ENCODE measurements around the gene HES1.

The HES1 gene

GRCh38 chr3:194103505-194103904 is 32.4 kb upstream of the HES1 start:
- DNase-seq, result no peak

GRCh38 chr3:194103983-194104751 is 31.8 kb upstream of the HES1 start:
- no peak for DNase-seq

GRCh38 chr3:194105292-194105691 is 30.7 kb upstream of the HES1 start:
- DNase-seq, result no peak

DNA sequence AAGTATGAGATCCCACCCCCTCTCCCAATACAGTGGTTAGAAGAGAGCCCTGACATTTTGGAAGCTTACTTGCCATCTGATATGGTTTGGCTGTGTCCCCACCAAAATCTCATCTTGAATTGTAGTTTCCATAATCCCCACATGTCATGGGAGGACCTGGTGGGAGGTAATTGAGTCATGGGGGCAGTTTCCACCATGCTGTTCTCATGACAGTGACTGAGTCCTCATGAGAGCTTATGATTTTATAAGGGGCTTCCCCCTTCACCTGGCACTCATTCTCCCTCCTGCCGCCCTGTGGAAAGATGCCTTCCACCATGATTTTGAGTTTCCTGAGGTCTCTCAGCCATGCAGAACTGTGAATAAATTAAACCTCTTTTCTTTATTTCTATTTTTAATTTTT is 28.8 kb upstream of the HES1 start:
- no peak for DNase-seq

DNA sequence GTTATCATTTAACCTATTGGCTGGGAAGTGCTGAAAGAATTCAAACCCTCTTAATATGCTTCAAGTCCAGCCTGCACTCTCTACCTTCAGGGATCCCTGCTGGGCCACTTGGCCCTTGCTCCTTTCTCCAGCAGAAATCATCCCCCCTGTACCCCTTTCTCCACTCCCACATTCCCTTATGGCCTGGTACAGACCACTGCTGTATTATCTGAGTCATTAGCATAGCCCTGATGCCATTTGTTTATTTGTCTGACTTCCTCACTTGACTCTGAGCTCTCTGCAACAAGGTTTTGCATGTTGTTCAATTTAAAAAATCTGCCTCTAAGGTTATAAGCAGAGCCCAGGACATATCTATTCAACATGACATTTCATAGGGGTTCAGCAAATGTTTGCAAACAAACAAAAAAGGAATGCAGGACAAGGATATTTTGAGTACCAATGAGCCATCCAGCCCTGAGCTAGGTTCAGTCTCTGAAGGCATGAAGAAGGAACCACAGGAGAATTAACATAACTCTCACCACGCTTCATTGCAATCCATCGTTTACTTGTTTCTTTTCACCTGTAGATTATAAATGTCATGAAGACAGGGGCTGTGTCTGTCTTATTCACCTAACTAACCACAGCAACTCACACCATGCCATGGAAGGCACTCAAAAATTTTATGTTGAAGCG is 26.6 kb upstream of the HES1 start:
- DNase-seq, result no peak

- DNase-seq, result no peak
Measured at GRCh38 chr3:194110483-194110882, 25.5 kb upstream of the HES1 start.

GRCh38 chr3:194111336-194111735 is 24.6 kb upstream of the HES1 start:
- no peak for DNase-seq

DNA sequence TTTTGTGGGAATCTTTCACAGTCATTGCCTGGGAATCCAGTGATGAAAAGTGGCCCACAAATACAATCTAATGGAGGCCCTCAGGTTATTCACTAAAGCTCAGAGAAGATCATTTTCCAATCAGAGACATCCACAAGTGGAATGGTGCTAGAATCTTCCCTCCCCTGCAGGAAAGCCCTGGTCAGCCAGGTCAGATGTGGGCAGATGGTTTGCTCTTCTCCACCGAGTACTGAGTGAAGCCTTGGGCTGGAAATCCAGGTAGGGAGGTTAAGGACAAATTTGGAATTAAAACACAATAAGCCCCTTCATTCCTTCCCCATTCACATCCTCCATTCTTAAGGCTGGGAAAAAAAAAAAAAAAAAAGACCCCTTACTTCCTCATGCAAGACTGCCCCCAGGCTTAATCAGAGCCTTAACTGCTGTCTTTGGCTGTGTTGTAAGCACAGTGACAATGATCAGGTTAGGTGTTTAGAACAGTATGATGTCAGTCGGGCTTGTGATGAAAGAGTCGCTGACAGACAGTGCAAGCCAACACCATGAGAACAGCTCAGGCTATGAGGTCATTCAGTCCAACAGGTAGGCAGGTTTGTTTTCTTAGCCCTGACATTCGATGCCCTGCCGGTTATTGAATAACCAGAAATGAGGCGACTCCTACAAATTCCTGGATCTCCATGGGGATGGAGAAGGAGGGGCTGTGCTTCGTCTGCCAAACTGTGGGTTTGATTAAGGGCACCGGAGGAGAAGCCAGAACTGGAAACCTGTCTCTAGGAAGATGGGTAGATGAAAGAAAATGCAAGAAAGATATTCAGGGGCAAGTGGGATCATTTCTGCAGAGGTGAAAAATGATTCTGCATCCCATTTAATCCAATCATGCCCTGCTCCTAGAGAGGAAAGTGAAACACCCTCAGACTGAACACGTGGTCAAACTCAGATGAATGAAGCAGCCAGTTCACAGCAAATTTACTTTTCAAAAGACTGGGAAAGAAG is 23.5 kb upstream of the HES1 start:
- DNase-seq, result no peak

GRCh38 chr3:194114123-194114522 is 21.8 kb upstream of the HES1 start:
- no peak for DNase-seq

GRCh38 chr3:194117104-194117845 is 18.7 kb upstream of the HES1 start:
- DNase-seq, result no peak

GRCh38 chr3:194118920-194119319 is 17.0 kb upstream of the HES1 start:
- DNase-seq, result no peak

DNA sequence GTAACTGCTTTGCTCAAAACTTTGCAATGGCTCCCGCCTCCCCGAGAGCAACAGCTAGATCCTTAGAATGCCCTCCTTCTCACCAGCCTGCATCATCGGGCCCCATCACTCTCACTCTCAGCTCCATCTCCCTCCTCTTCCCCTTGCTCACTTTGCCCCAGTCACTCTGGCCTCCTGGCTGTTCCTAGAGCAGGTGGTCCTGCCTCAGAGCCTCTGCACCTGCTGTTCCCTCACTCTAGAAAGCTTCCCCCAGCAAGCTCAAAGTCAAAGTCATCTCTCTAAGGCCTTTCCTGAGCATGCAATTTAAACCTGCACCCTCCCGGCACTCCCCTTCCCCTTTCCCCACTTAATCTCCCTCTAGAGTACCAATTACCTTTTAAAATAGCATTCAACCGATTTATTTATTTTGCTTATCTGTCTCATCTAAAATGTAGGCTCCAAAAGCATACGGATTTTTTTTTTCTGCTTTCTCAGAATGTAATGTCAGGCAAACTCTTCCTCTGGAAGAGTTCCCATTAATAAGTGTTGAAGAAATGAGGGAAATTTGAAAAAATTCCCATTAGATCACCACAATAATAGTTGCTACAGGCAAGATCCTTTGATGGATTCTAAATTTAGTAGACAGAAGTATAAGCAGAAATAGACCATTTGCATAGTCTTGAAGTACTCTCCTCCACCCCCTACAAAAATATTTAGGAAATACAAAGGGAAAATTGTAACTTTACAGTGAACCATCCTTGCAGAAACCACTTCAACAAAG is 15.9 kb upstream of the HES1 start:
- DNase-seq, result no peak

DNA sequence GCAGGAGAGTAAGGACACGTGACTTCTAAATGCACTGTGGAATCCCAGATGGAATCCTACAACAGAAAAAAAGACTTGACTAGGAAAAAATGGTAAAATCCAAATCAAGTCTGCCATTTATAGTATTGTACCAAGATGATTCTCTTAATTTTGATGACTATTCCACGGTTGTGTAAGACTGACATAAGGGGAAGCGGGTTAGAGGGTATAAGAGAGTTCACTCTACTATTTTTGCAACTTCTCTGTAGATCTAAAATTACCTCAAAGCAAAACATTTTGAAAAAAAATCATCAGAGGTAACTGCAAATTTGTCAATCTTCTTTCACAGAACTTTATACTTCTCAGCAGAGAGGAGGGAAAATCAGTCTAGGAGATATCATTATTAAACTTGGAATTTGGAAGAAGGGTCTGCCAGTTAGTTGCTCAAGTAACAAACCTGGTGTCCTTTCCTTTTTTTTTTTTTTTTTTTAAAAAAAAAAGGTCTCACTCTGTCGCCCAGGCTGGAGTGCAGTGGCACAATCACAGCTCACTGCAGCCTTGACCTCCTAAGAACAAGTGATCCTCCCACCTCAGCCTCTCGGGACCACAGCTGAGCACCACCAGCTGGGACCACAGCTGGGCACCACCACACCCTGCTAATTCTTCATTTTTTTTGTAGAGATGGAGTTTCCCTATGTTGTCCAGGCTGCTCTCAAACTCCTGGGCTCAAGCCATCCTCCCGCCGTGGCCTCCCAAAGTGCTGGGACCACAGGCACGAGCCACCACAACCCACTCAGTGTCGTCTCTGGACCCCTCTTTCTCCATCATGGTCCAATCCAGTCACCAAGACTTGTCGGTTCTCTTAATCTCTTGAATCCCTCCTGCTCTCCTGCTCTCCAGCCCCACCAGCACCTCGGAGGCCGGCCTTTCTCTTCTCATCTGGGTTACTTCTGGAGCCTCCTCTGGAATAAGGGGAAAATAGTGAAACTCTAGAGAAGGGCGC is 14.9 kb upstream of the HES1 start:
- no peak for DNase-seq

DNA sequence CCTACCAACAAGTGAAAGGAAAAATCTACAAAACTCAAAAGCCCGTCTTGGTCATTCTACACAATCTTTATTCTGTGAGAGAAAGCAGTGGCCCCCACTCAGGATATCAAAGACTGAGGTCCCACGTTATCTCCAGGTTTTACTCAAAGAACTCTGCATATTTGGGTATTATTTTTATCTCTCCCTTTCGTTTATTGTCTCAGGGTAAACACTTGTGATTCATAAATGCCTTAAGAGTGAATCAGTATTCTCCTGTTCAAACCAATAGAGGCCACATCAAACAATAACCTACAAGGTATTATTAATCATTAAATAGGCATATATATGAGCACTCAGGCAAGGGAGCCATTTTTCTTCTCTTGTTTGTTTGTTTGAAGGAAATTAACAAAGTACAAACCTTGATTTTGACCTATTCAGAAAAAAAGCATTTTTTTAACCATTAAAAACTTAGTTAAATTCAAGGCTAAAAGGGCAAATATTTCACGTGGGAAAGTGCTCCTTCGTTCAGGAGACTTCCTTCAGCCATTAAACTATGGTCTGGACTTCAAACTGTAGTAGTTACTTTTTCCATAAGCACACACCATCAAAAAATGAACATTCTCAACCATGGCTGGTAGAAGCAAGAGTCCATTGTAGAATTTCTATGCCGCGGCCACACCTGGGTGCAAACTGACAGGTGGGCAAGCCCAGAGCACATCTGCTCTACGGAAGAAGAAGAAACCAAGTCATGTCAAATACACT is 13.9 kb upstream of the HES1 start:
- no peak for DNase-seq

DNA sequence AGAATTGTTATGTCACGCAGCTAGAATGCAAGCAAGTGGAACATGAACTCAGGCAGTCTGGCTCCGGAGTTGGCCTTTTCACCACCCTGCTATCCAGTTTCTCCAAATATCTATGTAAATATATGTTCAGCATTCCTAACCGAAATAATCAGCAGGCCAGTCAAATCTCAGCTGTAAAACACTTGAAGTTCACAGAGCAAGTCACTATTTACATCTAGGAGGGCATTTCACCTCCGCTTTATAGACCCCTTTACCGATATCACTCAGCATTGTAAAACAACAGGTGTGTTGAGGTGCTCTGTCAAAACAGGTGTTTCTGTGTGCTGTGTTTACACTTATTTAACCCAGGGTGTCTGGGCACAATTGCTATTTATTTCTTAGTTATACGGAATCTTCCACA is 12.2 kb upstream of the HES1 start:
- no peak for DNase-seq

DNA sequence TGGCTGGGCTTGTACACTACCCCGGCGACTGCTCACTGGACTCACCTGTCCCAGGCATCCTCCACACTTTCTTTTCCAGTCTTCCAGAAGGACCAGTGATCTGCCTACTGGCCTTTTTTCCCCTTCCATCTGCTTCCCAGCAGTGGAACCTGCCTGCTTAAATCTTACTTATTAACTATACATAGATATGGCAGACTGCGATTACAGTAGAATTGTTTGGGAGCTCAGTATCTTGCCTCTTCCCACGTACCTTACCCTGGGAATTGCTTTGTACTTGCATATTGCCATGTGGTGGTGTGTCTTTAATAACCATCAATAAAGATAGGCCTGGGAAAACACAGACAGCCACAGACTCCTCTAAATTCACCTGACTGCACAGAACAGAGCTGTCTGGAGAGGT is 11.8 kb upstream of the HES1 start:
- DNase-seq, result no peak

DNA sequence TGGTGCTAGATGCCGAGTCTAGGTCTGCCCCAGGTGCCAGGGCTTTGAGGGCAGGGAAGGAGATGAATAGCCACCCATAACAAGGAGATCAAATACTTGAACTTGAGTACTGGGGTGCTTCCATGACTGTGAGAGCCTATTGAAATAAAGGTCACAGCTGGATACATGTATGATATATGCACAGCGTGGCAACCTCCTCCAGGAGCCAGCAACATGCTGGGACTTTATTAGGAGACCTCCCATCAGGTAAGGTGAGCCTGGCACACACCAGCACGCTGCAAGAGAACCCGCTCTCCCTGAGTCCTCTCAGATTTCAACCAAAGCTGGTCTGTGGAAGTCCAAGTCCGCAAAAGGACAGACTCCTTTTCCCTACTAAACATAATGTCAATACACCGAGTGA is 10.5 kb upstream of the HES1 start:
- no peak for DNase-seq

GRCh38 chr3:194126790-194127189 is 9.2 kb upstream of the HES1 start:
- no peak for DNase-seq

- DNase-seq, result no peak
Measured at GRCh38 chr3:194128202-194128918, 7.6 kb upstream of the HES1 start.

Data from C1 segment of cervical spinal cord (tissue), 14 donors.